GM19397 (cell line): ENCODE measurements around the gene DGKB.

Source experiments
- ATAC-seq: cut with Tn5 transposase; IDR thresholded peaks from one replicate; pipeline ENCODE4 v1.9.1; 2021; ENCODE audit warnings: mild to moderate bottlenecking, moderate library complexity; ENCODE audit not compliant: unreplicated experiment

The DGKB gene

DNA sequence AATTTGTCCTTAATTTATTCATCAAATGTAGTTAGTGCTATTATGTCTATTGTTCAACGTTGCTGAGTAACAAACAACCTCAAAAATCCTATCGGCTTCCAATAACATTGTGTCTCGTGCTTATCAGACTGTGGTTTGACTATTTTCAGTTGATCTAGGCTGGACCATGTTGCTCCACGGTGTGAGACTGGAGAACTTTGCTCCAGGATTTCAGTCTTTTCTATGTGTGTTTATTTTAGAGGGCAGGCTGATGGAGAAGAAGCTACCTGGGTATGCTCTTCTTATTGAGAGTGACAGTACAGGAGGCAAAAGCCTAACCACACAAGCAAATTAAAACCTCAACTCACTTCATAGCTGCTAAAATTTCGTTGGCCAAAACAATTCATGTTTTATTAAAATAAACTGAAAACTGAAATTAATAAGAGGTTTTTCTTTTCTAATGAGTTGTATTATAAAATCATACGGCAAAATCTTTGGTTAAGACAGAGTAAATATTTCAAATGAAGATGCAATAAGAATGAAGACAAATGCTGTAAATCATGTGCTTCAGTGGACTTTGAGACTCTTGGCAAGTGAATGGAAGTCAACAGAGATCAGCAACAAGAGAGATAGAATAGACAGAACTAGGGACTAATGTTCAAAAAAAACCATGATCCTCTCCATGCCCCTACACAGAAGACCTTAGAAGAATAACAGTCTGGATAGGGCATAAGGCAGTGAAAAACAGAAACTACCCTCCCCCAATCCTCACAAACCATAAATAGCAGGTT is 495.1 kb downstream of the DGKB start:
- no peak for ATAC-seq

DNA sequence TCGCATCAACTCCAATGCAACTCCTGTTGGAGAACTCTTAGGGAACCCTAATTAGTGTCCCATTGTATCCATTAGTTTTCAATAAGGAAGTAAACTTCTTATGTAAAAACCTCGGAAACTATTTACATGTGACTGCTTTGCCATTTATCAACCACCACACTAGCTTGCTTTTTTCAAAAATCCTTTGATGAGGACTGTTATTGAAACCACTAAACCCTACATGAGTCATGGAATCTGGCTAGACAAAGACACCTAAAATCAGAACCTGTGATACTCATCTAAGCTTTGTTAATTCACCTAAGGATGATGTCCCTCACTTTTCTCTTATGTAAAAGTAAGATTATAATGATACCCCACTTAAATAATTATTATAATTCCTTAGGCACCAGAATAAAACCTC is 499.0 kb downstream of the DGKB start:
- ATAC-seq: no peak

DNA sequence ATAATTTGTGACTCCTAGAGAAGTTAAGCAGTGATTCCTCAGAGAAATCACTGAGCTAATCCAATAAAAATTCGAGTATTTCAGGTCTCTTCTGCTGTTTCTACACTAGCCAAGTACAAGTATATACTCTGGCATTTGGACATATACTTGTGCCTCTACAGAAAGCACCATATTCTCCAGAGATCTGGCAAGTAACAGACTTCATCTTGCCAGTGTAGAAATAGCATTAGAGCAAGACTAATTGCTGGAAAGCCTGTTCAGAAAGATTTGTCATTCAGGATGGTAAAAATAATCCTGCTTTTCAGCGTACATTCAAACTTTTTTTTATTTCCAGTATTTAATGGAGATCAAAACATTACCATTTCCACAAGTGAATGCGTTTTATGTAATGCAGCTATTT is 502.3 kb downstream of the DGKB start:
- ATAC-seq: no peak

DNA sequence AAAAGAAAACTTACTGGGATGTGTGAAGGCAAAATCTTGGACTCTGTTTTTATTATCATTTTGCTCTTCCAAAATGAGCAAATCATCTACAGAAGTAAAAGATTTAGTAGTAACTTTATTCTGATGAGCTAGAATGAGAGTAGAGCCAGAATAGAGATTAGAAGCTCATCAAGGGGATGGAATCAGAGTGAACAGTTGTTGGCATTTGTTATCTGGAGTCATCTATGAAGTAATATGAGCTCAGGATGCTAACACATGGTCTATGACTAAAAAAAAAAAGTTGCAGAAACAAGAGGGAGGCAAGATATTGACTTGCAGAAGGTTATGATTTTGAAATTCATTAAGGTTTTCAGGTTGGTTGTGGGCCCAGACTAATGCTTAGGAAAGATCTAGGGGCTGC is 504.0 kb downstream of the DGKB start:
- no peak for ATAC-seq

DNA sequence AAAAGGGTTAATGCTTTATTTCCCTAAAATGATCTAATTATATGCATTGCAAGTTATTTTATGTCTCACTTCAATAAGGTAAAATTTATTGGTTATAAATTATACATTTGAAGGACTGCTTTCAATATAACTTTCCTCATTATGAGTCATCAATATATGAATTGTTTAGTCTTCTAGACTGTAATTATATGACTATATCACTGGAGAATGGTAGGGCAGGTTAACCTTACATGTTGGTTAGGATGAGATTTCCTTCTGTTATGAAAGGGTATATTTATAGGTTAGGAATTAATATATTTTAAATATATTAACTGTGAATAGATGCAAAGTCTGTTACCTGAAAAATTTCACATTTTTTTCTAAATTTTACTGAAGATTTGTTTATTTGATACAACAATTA is 506.7 kb downstream of the DGKB start:
- ATAC-seq: no peak

DNA sequence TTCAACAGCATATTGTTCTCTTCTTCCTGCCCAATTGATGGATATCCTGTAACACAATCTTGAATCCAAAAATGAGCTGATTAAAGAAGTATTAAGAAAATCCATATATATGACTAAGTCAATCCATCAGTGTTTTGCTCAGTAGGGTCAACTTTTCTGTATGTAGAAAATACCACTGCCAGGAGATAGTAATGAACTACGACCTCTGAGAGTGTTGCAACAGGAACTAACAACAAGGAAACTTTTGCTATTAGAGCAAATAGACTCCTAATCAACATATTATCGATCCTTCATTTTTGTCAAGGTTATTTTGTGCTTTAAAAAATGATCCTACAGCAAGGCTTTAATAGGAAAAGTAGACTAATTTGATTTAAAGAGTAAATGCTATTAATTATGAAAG is 507.8 kb downstream of the DGKB start:
- ATAC-seq: no peak

DNA sequence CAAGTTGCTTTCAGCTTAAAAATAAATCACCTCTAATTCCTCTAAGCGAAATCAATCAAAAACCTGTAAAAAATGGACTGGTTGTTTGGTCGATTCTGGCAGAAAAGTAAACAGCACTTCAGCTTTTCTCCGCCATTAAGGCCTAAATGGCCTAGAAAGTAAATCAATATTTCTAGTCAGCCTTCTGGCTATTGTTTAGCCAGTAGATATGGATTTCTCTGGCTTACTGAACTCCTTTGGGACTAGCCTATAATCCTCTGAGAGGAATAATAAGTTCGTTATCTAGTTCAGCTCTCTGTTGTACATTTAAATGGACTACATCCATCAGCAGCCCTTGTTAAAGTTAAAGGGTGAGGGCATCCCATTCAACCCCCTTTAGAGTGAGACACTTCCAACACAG is 513.0 kb downstream of the DGKB start:
- no peak for ATAC-seq

DNA sequence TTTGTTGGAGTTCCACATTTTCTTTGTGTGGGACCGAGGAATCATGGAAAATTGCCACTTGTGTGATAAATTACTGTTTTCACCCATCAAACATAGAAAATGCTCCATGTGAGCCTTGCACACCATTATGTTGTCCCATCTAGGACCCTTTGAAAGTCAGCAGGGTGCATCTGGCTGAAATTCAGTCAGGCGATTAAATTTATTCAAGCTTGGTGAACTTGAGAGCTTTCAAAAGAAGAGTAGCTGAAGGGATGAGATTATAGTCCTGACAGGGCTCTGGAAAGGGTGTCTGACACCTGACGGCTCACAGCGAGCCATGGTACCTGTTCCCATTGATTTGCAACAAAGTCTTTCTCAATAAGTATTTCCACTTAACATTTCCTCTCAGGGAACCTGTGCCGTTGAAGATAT is 513.4 kb downstream of the DGKB start:
- ATAC-seq: no peak

DNA sequence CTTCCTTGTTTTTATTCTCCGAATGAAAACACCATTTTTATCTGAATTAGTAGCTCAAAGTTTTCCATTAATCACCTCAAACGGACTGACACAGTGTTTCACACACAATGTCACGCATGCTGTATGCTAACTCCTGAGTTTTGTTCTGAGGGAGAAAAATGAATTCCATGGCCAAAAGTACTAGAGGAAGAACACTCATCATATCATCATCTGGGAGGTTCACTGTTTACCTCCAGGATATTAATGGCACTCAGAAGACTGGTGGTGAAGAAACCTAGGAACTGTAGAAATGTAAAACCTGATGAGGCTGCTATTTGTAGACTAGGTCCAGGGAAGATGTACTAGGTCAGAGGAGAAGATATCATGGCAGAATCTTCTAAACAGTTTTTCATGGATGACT is 517.5 kb downstream of the DGKB start:
- ATAC-seq: no peak

DNA sequence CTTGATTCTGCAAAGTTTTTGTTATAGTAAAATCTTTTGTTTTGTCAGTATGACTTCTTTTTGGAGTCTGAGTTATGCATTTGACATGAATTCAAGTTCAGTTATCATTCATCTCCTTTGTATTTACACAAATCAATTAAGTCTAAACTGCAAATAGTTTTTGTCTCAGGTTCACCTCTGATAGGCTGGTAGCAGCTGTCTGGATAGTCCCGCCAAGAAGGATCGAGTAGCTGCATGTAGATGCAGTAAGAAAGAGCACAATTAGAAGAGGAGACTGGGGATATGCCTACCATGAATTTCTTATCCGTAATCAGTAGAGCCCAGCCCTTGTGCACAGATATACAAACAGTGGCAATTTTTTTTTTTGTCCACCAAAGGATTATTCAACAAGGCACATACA is 520.6 kb downstream of the DGKB start:
- ATAC-seq: no peak

DNA sequence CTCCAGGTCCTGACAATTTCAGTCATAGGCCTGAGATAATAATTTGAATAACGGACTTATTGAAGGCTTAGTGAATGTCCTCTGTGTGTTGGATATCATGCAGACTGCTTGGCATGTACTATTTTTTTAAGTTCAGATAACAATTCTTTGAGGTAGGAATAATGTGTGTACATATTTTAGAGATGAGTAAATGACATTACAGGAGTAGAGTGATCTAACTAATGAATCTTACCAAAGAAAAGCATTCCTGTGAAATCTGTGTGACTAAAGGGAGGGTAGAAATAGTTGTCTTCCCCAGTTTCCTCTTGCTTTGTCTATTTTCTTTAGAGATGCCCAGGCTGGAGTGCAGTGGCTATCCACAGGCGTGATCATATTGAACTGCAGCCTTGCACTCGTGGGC is 521.2 kb downstream of the DGKB start:
- ATAC-seq: no peak

DNA sequence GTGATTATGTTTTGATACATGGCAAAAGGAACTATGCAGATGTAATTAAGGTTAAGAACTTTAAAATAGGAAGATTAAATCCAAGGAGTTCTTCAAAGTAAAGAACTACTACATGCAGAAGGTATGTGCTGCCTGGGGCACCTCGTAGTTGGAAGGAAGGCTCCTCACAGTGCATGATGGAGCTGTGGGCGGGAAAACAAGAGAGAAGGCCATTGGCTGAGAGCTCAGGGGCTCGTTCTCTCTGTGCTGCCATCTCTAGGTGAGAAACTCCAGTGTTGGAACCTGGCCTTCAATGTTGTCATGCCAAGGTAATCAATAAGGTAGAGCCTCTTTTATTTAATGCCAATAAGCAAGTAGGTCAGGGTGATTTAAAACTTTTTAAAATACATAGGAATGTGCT is 521.7 kb downstream of the DGKB start:
- ATAC-seq: no peak

DNA sequence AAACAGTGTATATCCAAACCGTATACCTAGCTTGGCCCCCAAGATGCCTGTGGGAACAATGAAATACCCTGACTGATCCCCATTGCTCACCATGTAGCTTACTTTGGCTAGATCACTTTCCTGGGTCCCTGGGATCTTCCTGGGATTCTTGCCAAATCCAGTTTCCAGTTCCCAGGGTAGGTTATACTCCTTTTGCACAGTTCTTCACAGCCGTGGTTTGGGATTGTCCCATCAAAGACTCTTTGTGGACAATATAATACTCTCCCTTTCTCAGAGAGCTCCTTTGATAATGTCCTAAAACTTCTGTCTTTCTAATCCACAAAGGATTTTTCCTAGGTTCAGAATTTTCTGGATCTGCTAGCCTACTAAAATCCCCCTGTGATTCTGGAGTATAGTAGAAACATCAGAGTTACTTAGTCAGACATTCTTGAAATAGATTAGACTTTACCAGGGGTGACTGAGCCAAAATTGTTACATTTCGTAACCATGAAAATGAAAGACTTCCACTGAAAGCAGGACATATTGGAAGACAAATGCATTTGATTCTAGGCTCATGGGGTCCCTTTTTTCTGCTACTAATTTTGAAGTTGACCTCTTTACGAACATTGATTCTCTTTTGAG is 524.8 kb downstream of the DGKB start:
- no peak for ATAC-seq

DNA sequence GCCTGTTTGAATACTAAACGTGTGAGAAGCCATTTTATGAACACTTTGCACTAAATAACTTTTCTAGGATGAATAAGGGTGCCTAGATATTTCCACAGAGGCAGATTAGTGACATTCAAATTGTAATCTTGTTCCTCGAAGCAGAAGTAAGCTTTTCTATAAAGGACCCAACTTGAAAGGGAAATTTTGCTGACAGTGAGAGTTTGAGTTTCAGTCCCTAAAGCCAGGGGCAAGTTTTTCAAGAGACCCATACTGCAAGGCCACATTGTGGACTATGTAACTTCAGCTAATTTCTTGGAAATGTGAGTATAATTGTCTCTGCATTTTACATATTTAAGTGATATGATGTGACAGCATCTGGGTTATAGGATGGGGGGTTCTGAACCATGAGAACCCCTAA is 525.8 kb downstream of the DGKB start:
- ATAC-seq: no peak

DNA sequence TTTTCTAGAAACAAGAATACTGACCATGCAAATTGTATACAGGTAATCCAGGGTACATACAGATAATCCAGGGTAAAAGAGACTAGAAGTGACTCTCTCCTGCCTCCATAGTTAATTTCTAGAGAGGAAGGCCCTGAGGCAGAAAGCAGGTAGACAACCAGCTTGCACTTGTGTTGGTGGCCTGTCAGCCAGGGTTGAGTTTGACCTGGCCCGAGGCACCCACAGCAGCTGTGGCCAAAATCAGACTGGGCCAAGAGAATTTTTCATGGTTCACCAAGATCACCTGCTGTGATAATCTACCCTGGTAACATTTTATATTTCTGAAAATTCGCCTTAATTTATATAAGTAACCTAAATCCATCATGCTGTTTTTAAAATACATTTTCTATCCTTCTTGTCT is 526.6 kb downstream of the DGKB start:
- ATAC-seq: no peak

DNA sequence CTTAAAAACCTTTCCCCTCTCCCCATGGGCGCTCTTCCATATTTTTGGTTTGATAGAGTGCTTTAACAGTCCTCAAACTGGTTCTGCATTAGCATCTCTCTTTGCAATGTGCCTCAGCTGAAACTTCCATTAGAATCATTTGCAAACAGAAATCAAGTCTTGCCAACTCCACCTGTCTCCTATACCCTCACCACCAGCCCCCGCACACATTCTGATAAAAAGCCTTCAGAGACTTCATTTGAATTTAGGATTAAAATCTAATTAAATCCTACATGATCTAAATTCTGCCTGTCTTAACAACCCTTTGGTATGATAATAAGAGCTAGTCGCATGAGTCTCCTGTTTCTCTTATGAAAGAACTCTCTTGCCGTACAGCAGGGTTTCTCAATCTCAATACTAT is 528.2 kb downstream of the DGKB start:
- ATAC-seq: no peak

DNA sequence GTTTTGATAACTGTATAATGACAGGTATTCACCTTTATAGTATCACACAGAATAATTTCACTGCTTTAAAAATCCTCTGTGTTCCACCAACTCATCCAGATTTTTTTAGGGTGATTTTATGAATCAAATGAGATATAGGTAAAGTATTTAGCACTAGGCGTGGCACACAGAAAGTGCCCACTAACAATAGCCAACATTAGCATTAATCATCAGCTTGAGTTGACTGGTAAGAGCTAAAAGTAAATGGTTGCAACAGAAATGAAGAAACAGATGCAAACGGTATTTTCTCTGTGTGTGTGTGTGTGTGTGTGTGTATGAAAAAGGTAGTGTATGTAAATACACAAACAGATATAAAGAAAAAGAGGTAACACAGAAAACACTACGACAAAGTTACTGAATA is 534.3 kb downstream of the DGKB start:
- ATAC-seq: no peak

DNA sequence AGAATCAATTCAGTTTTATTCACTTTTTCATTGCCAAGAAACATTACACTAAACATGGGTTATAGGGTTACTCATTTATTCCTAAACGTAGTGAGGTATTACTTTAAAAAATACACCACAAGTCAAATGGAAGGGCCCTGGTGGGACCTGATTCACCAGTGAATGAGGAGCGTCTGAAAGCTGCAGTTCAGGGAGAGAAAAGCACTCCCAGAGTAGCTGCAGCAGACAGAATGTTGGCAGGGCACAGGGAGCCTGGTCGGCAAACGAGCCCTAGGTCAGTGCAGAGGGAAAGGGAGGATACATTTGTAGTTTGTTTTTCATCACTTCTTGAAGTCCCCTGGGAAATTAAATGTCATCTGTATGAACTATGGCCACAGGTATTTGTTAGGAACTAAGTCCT is 551.4 kb downstream of the DGKB start:
- no peak for ATAC-seq

DNA sequence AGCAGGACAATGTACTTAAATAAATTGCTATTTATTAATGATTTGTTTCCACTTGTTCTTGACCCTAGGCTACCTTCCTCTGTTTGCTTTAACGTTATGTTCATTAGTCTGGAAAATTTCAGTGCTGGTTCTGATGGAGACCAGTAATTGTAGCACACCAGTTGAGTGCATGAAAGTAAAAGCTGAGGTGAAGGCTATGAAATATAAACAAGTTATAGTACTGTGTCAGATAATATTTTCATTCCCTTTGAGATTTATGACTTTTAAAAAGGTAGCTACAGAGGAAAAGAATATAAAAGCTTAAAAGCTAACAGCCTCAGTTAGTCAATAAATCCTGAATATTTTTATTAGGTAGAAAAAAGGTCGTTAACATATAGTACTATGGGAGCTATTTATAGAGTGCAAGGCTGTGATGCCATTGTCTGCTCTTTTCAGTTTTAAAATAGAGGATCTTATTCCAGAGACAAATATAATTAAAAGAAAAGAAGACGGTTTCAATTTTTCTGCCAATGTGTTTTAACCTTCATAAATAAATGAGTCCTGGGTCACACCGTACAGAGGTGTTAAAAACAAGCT is 561.3 kb downstream of the DGKB start:
- no peak for ATAC-seq

DNA sequence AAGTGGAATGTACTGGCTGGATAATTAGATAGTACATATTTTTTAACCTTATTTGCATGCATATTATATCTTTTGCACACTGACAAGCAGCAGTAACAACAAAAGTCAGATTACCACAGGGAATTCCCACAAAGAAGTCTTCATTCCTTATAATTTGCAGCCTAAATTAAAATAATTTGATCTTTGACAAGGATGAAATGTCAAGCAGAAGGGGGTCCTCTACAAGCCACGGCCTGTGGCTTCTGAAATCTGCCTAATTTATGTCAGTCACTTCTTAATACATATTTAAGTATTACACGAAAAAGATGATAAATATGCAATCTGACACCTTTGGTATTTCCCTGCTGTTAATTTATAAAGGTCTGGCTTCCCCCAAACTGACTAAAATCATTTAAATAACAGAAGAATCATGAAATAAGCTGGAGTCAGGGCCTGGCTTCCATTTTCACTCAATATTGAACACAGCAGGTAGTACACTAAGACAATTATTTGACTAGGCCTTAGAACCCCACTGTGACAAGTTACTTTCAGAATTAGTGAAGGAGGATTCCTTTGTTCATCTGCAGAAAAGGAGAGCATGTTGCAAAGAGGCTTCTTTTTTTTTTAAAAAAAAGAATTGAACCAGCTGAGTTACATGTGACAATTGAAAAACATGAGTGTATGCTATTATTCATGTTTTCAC is 562.0 kb downstream of the DGKB start:
- ATAC-seq: no peak

DNA sequence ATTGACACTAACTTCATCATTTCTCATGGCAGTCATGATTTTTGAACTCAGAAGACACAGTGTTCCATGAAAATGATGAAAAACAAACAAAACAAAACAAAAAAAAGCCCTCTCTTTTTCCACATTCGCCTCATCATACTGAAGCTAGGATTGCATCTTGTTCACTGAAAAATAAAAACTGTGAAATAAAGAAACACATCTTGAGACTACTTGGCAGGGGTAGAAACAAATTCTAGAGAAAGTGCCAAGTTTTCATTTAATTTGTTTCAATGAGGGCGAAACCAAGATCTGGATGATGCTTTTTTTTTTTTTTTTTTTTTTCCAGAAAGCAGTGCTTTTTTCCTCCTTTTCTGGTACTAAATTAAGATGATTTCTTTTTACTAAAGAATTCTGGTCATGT is 562.7 kb downstream of the DGKB start:
- ATAC-seq: no peak

DNA sequence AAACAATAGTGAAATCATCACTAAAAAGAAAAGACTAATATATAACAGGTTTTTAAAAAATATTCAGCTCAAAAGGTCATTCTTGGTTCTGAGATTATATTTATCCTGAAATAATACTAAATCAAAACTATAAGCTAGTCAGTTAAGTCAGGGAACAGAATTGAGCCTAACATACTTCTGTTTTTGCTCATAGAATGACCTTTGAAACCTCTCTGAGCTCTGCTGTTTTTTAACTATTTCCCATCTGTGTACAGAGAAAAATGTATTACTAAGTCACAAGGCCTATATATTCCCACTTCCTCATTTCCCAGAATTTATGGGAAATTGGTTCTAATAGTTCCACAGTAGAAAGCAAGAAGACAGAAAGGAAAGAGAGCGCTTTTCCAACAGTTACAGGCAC is 566.3 kb downstream of the DGKB start:
- ATAC-seq: no peak
